HepG2 (cell line): ENCODE results near the gene NSF. TPM values are rescaled to one million over a fixed set of nuclear protein-coding genes. Genes with fewer than 3 reads are reported as not detected.
A peak's percentile ranks its signal among the peaks of the same experiment; 100 is the strongest.

ENCODE experiments used
- ARNTL ChIP-seq: sonication (generic); formaldehyde crosslinking; IDR thresholded peaks from 2 replicates; pipeline ENCODE4 v1.4.0; 2020; ENCODE audit warnings: mild to moderate bottlenecking, missing genetic modification reagents
- CEBPB ChIP-seq: IDR thresholded peaks from 2 replicates; pipeline ENCODE4 v1.6.1; 2011; ENCODE audit warnings: low read depth, low read length, improper control_type of control experiment, borderline replicate concordance
- GFI1 ChIP-seq: sonication (generic); formaldehyde crosslinking; IDR thresholded peaks from 2 replicates; pipeline ENCODE4 v1.5.0; 2020; ENCODE audit warnings: missing genetic modification reagents, mild to moderate bottlenecking, borderline replicate concordance
- GTF2F1 ChIP-seq: fragments of 150-350 bp; IDR thresholded peaks from 2 replicates; pipeline ENCODE4 v1.6.1; 2014; ENCODE audit warnings: low read length
- ISL2 ChIP-seq: sonication (generic); formaldehyde crosslinking; IDR thresholded peaks from 2 replicates; pipeline ENCODE4 v1.5.0; 2020; ENCODE audit warnings: missing genetic modification reagents
- KDM5B ChIP-seq: sonication (generic); formaldehyde crosslinking; IDR thresholded peaks from 2 replicates; pipeline ENCODE4 v1.4.0; 2020; ENCODE audit warnings: missing genetic modification reagents, mild to moderate bottlenecking, borderline replicate concordance
- MTA3 ChIP-seq: sonication (generic); formaldehyde crosslinking; IDR thresholded peaks from 2 replicates; pipeline ENCODE4 v1.4.0; 2020; ENCODE audit warnings: missing genetic modification reagents
- MXI1 ChIP-seq: IDR thresholded peaks from 3 replicates; pipeline ENCODE4 v1.6.1; 2012; ENCODE audit warnings: low read depth, low read length, inconsistent platforms, borderline replicate concordance
- NFKBIZ ChIP-seq: IDR thresholded peaks from 2 replicates; pipeline ENCODE4 v1.6.1; 2018; ENCODE audit warnings: missing genetic modification reagents, missing compliant biosample characterization
- NFYB ChIP-seq: sonication (generic); formaldehyde crosslinking; IDR thresholded peaks from 2 replicates; pipeline ENCODE4 v1.4.0; 2020; ENCODE audit warnings: missing genetic modification reagents
- NR2F1 ChIP-seq, 2 experiments: fragments of 450-650 bp in 1 of 2; formaldehyde crosslinking in 1 of 2; IDR thresholded peaks; 2 replicates each; pipeline versions ENCODE4 v1.5.0 to v1.6.1; 2016 to 2020; ENCODE audit warnings: mild to moderate bottlenecking in 1 of 2, missing compliant biosample characterization in 1 of 2, missing genetic modification reagents in 1 of 2, moderate library complexity in 1 of 2
- TCF7L2 ChIP-seq: IDR thresholded peaks from 2 replicates; pipeline ENCODE4 v1.6.1; 2011; ENCODE audit warnings: mild to moderate bottlenecking, low read depth, low read length, moderate library complexity
- ZBTB20 ChIP-seq: sonication (generic); formaldehyde crosslinking; IDR thresholded peaks from 2 replicates; pipeline ENCODE4 v1.8.1; 2023; ENCODE audit warnings: missing genetic modification reagents, low read depth, mild to moderate bottlenecking, borderline replicate concordance
- ZMYM3 ChIP-seq: sonication (generic); formaldehyde crosslinking; IDR thresholded peaks from 2 replicates; pipeline ENCODE4 v1.5.1; 2020; ENCODE audit warnings: mild to moderate bottlenecking, missing genetic modification reagents
- ZNF121 ChIP-seq: sonication (generic); formaldehyde crosslinking; IDR thresholded peaks from 2 replicates; pipeline ENCODE4 v1.5.0; 2020; ENCODE audit warnings: mild to moderate bottlenecking, missing genetic modification reagents
- ZNF292 ChIP-seq: sonication (generic); formaldehyde crosslinking; IDR thresholded peaks from 2 replicates; pipeline ENCODE4 v1.8.1; 2022; ENCODE audit warnings: mild to moderate bottlenecking, low read depth, missing genetic modification reagents, borderline replicate concordance
- ZNF33B ChIP-seq: sonication (generic); formaldehyde crosslinking; IDR thresholded peaks from 2 replicates; pipeline ENCODE4 v1.5.1; 2020; ENCODE audit warnings: mild to moderate bottlenecking, missing genetic modification reagents
- ZNF552 ChIP-seq: sonication (generic); formaldehyde crosslinking; IDR thresholded peaks from 2 replicates; pipeline ENCODE4 v1.9.0; 2022; ENCODE audit warnings: missing genetic modification reagents, mild to moderate bottlenecking, borderline replicate concordance
- ZNF703 ChIP-seq: sonication (generic); formaldehyde crosslinking; IDR thresholded peaks from 2 replicates; pipeline ENCODE4 v1.5.1; 2020; ENCODE audit warnings: missing genetic modification reagents, mild to moderate bottlenecking, moderate library complexity, borderline replicate concordance
- ZNF776 ChIP-seq: sonication (generic); formaldehyde crosslinking; IDR thresholded peaks from 2 replicates; pipeline ENCODE4 v1.4.0; 2020; ENCODE audit warnings: mild to moderate bottlenecking, missing genetic modification reagents
- polyA plus RNA-seq, 8 experiments: library from polyadenylated mRNA; depleted of rRNA in 3 of 8; stranded (reverse) in 7 of 8; unstranded in 1 of 8; fragments of >200 nt; fragmentation: Illumina TruSeq in 4 of 8; extraction: Trizol in 4 of 8; gene quantifications; 2 replicates each; pipeline versions ENCODE4 v1.2.1 to v1.2.3, GENCODE V29; 2011 to 2016; ENCODE audit warnings: low read depth in 4 of 8, missing spikeins in 1 of 8, mixed read lengths in 1 of 8; ENCODE audit not compliant: insufficient read depth in 1 of 8
- total RNA-seq, 5 experiments: library from RNA; depleted of rRNA; stranded (reverse); fragments of >200 nt; fragmentation: Illumina TruSeq; extraction: Trizol; gene quantifications; 2 replicates each; pipeline ENCODE4 v1.2.3, GENCODE V29; 2016; ENCODE audit warnings: low read depth in 1 of 5
- TF ChIP-seq, protein P1 (sequence below): sonication (generic); formaldehyde crosslinking; IDR thresholded peaks from 2 replicates; pipeline ENCODE4 v1.5.0; 2020; ENCODE audit warnings: mild to moderate bottlenecking, missing genetic modification reagents
- TF ChIP-seq, protein P2 (sequence below): fragments of 450-650 bp; IDR thresholded peaks from 2 replicates; pipeline ENCODE4 v1.6.1; 2017; ENCODE audit warnings: mild to moderate bottlenecking
- TF ChIP-seq, protein P3 (sequence below): fragments of 450-650 bp; IDR thresholded peaks from 2 replicates; pipeline ENCODE4 v1.6.1; 2016

Gene NSF
- total and polyA plus RNA-seq, 2 of the 13 experiments (the other 11 are each of a cell fraction or from before 2014, with no cell fraction given) = 21.9 to 37.8 TPM

DNA sequence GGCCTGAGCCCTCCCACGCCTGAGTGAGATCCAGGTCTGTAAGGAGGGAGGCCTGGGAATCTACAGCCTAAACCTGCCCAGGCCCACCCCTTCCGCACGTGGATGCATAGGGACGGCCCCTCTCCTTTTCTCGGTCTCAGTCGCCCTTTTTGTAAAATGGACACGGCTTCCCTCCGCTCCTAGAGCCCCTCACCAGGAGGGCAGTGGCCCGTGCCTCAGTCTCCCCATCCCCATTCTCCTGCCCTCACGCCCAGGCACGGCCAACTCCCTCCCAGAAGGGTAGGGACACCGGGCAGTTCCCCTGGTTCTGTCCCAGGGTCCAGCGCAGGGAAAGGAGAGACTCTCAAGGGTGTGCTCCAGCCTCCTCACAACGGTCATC, 180.0 kb downstream of the NSF start (continued):
- TF ChIP-seq MXI1 (no peak; the same call in 2 of the 3 replicates), ZNF33B (CRISPR knock-in tag) (0 out of 2 replicates have a peak, but pooled peaks have one; percentile 49), KDM5B (CRISPR knock-in tag) (no peak), ZBTB20 (no peak; the same call in 1 of the 2 replicates), ZNF776 (CRISPR knock-in tag) (no peak), GTF2F1 (no peak), ISL2 (CRISPR knock-in tag) (no peak), MTA3 (CRISPR knock-in tag) (no peak), GFI1 (no peak), ZNF292 (no peak), TCF7L2 (no peak), NFYB (no peak; the same call in 1 of the 2 replicates), ARNTL (CRISPR knock-in tag) (peak; percentile 72), NFKBIZ (no peak), ZNF703 (CRISPR knock-in tag) (no peak), ZNF121 (CRISPR knock-in tag) (no peak), ZMYM3 (CRISPR knock-in tag) (no peak), NR2F1 (CRISPR knock-in tag; IDR thresholded peaks at IDR 0.05) (no peak), CEBPB (no peak), ZNF552 (no peak)
- TF ChIP-seq, protein P1, sequence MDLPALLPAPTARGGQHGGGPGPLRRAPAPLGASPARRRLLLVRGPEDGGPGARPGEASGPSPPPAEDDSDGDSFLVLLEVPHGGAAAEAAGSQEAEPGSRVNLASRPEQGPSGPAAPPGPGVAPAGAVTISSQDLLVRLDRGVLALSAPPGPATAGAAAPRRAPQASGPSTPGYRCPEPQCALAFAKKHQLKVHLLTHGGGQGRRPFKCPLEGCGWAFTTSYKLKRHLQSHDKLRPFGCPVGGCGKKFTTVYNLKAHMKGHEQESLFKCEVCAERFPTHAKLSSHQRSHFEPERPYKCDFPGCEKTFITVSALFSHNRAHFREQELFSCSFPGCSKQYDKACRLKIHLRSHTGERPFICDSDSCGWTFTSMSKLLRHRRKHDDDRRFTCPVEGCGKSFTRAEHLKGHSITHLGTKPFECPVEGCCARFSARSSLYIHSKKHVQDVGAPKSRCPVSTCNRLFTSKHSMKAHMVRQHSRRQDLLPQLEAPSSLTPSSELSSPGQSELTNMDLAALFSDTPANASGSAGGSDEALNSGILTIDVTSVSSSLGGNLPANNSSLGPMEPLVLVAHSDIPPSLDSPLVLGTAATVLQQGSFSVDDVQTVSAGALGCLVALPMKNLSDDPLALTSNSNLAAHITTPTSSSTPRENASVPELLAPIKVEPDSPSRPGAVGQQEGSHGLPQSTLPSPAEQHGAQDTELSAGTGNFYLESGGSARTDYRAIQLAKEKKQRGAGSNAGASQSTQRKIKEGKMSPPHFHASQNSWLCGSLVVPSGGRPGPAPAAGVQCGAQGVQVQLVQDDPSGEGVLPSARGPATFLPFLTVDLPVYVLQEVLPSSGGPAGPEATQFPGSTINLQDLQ = 0 out of 2 replicates have a peak, but pooled peaks have one; percentile 42
- TF ChIP-seq, protein P2, sequence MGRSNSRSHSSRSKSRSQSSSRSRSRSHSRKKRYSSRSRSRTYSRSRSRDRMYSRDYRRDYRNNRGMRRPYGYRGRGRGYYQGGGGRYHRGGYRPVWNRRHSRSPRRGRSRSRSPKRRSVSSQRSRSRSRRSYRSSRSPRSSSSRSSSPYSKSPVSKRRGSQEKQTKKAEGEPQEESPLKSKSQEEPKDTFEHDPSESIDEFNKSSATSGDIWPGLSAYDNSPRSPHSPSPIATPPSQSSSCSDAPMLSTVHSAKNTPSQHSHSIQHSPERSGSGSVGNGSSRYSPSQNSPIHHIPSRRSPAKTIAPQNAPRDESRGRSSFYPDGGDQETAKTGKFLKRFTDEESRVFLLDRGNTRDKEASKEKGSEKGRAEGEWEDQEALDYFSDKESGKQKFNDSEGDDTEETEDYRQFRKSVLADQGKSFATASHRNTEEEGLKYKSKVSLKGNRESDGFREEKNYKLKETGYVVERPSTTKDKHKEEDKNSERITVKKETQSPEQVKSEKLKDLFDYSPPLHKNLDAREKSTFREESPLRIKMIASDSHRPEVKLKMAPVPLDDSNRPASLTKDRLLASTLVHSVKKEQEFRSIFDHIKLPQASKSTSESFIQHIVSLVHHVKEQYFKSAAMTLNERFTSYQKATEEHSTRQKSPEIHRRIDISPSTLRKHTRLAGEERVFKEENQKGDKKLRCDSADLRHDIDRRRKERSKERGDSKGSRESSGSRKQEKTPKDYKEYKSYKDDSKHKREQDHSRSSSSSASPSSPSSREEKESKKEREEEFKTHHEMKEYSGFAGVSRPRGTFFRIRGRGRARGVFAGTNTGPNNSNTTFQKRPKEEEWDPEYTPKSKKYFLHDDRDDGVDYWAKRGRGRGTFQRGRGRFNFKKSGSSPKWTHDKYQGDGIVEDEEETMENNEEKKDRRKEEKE = no peak
- TF ChIP-seq, protein P3, sequence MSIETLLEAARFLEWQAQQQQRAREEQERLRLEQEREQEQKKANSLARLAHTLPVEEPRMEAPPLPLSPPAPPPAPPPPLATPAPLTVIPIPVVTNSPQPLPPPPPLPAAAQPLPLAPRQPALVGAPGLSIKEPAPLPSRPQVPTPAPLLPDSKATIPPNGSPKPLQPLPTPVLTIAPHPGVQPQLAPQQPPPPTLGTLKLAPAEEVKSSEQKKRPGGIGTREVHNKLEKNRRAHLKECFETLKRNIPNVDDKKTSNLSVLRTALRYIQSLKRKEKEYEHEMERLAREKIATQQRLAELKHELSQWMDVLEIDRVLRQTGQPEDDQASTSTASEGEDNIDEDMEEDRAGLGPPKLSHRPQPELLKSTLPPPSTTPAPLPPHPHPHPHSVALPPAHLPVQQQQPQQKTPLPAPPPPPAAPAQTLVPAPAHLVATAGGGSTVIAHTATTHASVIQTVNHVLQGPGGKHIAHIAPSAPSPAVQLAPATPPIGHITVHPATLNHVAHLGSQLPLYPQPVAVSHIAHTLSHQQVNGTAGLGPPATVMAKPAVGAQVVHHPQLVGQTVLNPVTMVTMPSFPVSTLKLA = no peak
